K562 (cell line): Measurements from ENCODE around the gene CEP44. TPM values are rescaled to one million over a fixed set of nuclear protein-coding genes. Genes with fewer than 3 reads are reported as not detected.

Source experiments
- ATAC-seq: fragments of 200-7000 bp; cut with Tn5 transposase; 3 replicates; pipeline ENCODE4 v1.9.1; 2020; ENCODE audit warnings: moderate library complexity
- BruUV-seq: library from RNA; stranded (reverse); fragments of 400-500 nt; replicated peaks from 2 replicates; lab custom pipeline; 2021; lab: Mats Ljungman, UMichigan
- CTCF ChIA-PET: fragments of 300-600 bp; formaldehyde crosslinking; extraction: SDS; loops from one replicate; lab custom pipeline; 2021; ENCODE audit warnings: low intra/inter-chr PET ratio; lab: Yijun Ruan, JAX
- POLR2A ChIA-PET: fragments of 300-600, 350-650 bp; sonication (Branson Sonifier 250); formaldehyde crosslinking; extraction: SDS; loops from one replicate; lab custom pipeline; 2021; ENCODE audit warnings: antibody characterized with exemption, inconsistent platforms; lab: Yijun Ruan, JAX
- DNase-seq, 4 experiments: peaks; one replicate each; pipeline versions ENCODE4 v3.0.0 to v3.0.0-alpha.2; 2011 to 2018; ENCODE audit warnings: low spot score in 3 of 4, mixed read lengths in 3 of 4; ENCODE audit errors: extremely low read depth in 1 of 4
- FAIRE-seq: peaks from 2 replicates; lab custom pipeline; 2011; peaks lifted over from hg19 to GRCh38; lab: Jason Lieb, UNC
- H2AFZ ChIP-seq: 2 replicates; pipeline ENCODE4 v1.6.0; 2011; ENCODE audit warnings: low read depth, low read length, control low read depth, inconsistent platforms
- H3K27ac ChIP-seq: fragments of 200-600 bp; 3 replicates; pipeline ENCODE4 v1.8.0; 2011; ENCODE audit warnings: low read depth, mild to moderate bottlenecking, control low read depth, inconsistent platforms, low read length, moderate library complexity, mixed read lengths; ENCODE audit errors: extremely low read depth
- H3K27me3 ChIP-seq, 2 experiments: fragments of 300-600 bp in 1 of 2; 2 replicates in 1 of 2; 3 replicates in 1 of 2; pipeline versions ENCODE4 v1.6.0 to v1.8.0; 2011; ENCODE audit warnings: inconsistent platforms in 2 of 2, low read length in 2 of 2, mild to moderate bottlenecking in 1 of 2, mixed read lengths in 1 of 2, moderate library complexity in 1 of 2; ENCODE audit not compliant: control insufficient read depth in 2 of 2, insufficient read depth in 2 of 2
- H3K36me3 ChIP-seq: fragments of 300-600 bp; 3 replicates; pipeline ENCODE4 v1.8.0; 2011; ENCODE audit warnings: mild to moderate bottlenecking, low read length, inconsistent platforms; ENCODE audit not compliant: control insufficient read depth, insufficient read depth
- H3K4me1 ChIP-seq, 2 experiments: fragments of 200-600 bp in 1 of 2; replicated peaks in 1 of 2; 2 replicates in 1 of 2; 3 replicates in 1 of 2; pipeline versions ENCODE4 v1.5.1 to v1.8.0; 2011; ENCODE audit warnings: inconsistent platforms in 2 of 2, low read length in 2 of 2, mild to moderate bottlenecking in 1 of 2, mixed read lengths in 1 of 2, moderate library complexity in 1 of 2; ENCODE audit not compliant: control insufficient read depth in 2 of 2, insufficient read depth in 2 of 2
- H3K4me2 ChIP-seq: 2 replicates; pipeline ENCODE4 v1.6.1; 2011; ENCODE audit warnings: low read length, control low read depth, inconsistent platforms, mixed read lengths; ENCODE audit not compliant: insufficient read depth
- H3K4me3 ChIP-seq: fragments of 200-600 bp; sonication (generic), shearing (Covaris generic); 2 replicates; pipeline ENCODE4 v1.5.1; 2016; ENCODE audit warnings: control low read depth, inconsistent platforms
- H3K79me2 ChIP-seq: fragments of 200-600 bp; 3 replicates; pipeline ENCODE4 v1.8.0; 2011; ENCODE audit warnings: low read length, inconsistent platforms; ENCODE audit not compliant: control insufficient read depth, insufficient read depth
- H3K9ac ChIP-seq, 2 experiments: 2 replicates each; pipeline versions ENCODE4 v1.6.0 to v1.6.1; 2011; ENCODE audit warnings: low read depth in 2 of 2, low read length in 2 of 2, control low read depth in 1 of 2, inconsistent platforms in 1 of 2, mild to moderate bottlenecking in 1 of 2, mixed read lengths in 1 of 2; ENCODE audit not compliant: insufficient read depth in 1 of 2
- H3K9me1 ChIP-seq: one replicate; pipeline ENCODE4 v1.6.0; 2011; ENCODE audit warnings: inconsistent platforms, mild to moderate bottlenecking, low read length, moderate library complexity; ENCODE audit not compliant: control insufficient read depth, insufficient read depth
- H3K9me3 ChIP-seq: replicated peaks from 2 replicates; pipeline ENCODE4 v1.5.1; 2011; ENCODE audit warnings: low read depth, low read length, inconsistent platforms; ENCODE audit not compliant: control insufficient read depth, insufficient read depth
- H4K20me1 ChIP-seq: replicated peaks from 2 replicates; pipeline ENCODE4 v1.6.1; 2011; ENCODE audit warnings: low read length, inconsistent platforms, mixed read lengths; ENCODE audit not compliant: control insufficient read depth, insufficient read depth
- ARHGAP35 ChIP-seq: fragments of 450-650 bp; IDR thresholded peaks from 2 replicates; pipeline ENCODE4 v1.6.1; 2018; ENCODE audit not compliant: partially characterized antibody
- CAMTA2 ChIP-seq: fragments of 250-450 bp; sonication (Bioruptor Pico); conservative IDR thresholded peaks from 2 replicates; pipeline ENCODE4 v1.5.1; 2022
- FOXP1 ChIP-seq: sonication (generic); formaldehyde crosslinking; IDR thresholded peaks from 2 replicates; pipeline ENCODE4 v1.8.0; 2022; ENCODE audit warnings: mild to moderate bottlenecking, missing genetic modification reagents
- KAT7 ChIP-seq: sonication (generic); formaldehyde crosslinking; IDR thresholded peaks from 2 replicates; pipeline ENCODE4 v1.8.0; 2022; ENCODE audit warnings: missing genetic modification reagents, mild to moderate bottlenecking, borderline replicate concordance
- MEIS2 ChIP-seq: fragments of 450-650 bp; IDR thresholded peaks from 2 replicates; pipeline ENCODE4 v1.6.1; 2014; ENCODE audit warnings: mild to moderate bottlenecking; ENCODE audit not compliant: partially characterized antibody
- PKNOX1 ChIP-seq: fragments of 450-650 bp; IDR thresholded peaks from 2 replicates; pipeline ENCODE4 v1.6.1; 2016
- PRDM10 ChIP-seq: fragments of 450-650 bp; IDR thresholded peaks from 2 replicates; pipeline ENCODE4 v1.6.1; 2018; ENCODE audit not compliant: partially characterized antibody
- SLC30A9 ChIP-seq: fragments of 250-450 bp; sonication (Bioruptor Pico); IDR thresholded peaks from 2 replicates; pipeline ENCODE4 v1.8.0; 2022; ENCODE audit warnings: mild to moderate bottlenecking, moderate library complexity
- ZKSCAN1 ChIP-seq: fragments of 150-350 bp; IDR thresholded peaks from 2 replicates; pipeline ENCODE4 v1.6.1; 2016; ENCODE audit warnings: low read depth, low read length
- ZNF316 ChIP-seq: fragments of 450-650 bp; IDR thresholded peaks from 2 replicates; pipeline ENCODE4 v1.6.1; 2016
- WGBS: fragments of 100-300 bp; shearing (Covaris generic); methylation state at CpG from one replicate; pipeline ENCODE4 v1.1.6; 2016; ENCODE audit warnings: low coverage, mixed read lengths; ENCODE audit not compliant: insufficient coverage; ENCODE audit errors: missing lambda C conversion rate; 5-methylcytosine and 5-hydroxymethylcytosine counted together
- in situ Hi-C: fragments of 300-500 bp; cut with MboI; formaldehyde crosslinking; loops from 4 replicates; pipeline ENCODE4 v1.15.0; 2018; ENCODE audit warnings: inconsistent platforms, mixed read lengths
- intact Hi-C: fragments of 100-400 bp; cut with micrococcal nuclease; formaldehyde crosslinking; loops from 2 replicates; pipeline ENCODE4 v1.14.2; 2022
- polyA plus RNA-seq, 8 experiments: library from polyadenylated mRNA; depleted of rRNA in 4 of 8; stranded (reverse) in 5 of 8; unstranded in 3 of 8; fragments of >200 nt; fragmentation: Nextera tagmentation in 2 of 8; fragmentation: Illumina TruSeq in 1 of 8; extraction: Ambion mirVana in 2 of 8; extraction: Trizol in 1 of 8; gene quantifications; 2 replicates each; pipeline versions ENCODE4 v1.2.1 to v1.2.3, GENCODE V29; 2011 to 2014; ENCODE audit warnings: inconsistent platforms in 1 of 8, missing spikeins in 1 of 8
- total RNA-seq, 7 experiments: library from RNA; depleted of rRNA in 6 of 7; stranded (reverse); fragments of >200 nt in 6 of 7; fragmentation: Illumina TruSeq in 2 of 7; extraction: Trizol in 2 of 7; gene quantifications; 2 replicates each; pipeline versions ENCODE4 v1.2.1 to v1.2.3, GENCODE V29; 2011 to 2021; ENCODE audit warnings: low replicate concordance in 1 of 7
- TF ChIP-seq, protein P1 (sequence below), 2 experiments: IDR thresholded peaks in 1 of 2; conservative IDR thresholded peaks in 1 of 2; 2 replicates each; pipeline ENCODE4 v1.6.1; 2016; ENCODE audit warnings: low read depth in 2 of 2, mild to moderate bottlenecking in 1 of 2, missing compliant biosample characterization in 1 of 2, missing genetic modification characterization in 1 of 2, moderate library complexity in 1 of 2
- TF ChIP-seq, protein P2 (sequence below), 2 experiments: IDR thresholded peaks; 2 replicates each; pipeline ENCODE4 v1.6.1; 2011; ENCODE audit warnings: borderline replicate concordance in 1 of 2, control low read depth in 1 of 2, low read depth in 1 of 2, low read length in 1 of 2, mild to moderate bottlenecking in 1 of 2, mixed read lengths in 1 of 2, moderate library complexity in 1 of 2; ENCODE audit not compliant: insufficient read depth in 1 of 2, insufficient read length in 1 of 2, poor library complexity in 1 of 2, severe bottlenecking in 1 of 2; ENCODE audit errors: extremely low read depth in 1 of 2

Gene CEP44
- total and polyA plus RNA-seq, 9 of the 15 experiments (the other 6 are each of a cell fraction or from before 2014, with no cell fraction given), result 19.6 to 45.0 (median 24.4) TPM

DNA sequence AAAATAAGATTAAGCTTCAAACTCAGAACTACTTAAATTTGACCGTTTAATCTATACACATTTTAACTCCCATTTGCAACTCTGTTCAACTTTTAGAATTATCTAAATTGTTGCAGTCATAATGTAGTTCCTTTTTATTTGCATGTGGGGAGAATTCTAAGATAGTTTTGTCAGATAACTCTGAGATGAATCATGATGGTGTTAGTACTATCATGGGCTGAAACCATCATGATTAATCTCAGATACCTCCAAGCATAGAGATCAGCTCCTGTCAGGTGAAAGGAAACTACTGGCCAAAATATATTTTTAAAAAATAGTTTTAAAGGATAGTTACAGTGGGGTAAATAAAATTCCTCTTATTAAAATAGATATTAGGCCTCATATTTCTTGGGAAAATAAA is 39.3 kb upstream of the CEP44 start (continued):
- TF ChIP-seq KAT7 (CRISPR knock-in tag) (no peak), FOXP1 (no peak), ZKSCAN1 (no peak)

- no peak overlapping the region for H3K27ac ChIP-seq
- POLR2A ChIA-PET, result interaction anchor here (0.7 to 1.1 kb wide), 2 partner anchors 10 to 124 kb away, joined by 3 to 4 read pairs; no protein-coding TSS in a partner anchor
- DNase-seq (no peak), ATAC-seq (no peak), FAIRE-seq (peak; percentile 19)
- H3K79me2 ChIP-seq, result no peaks in the 10 kb centered on the region
- intact Hi-C loops (no loop called here), in situ Hi-C loops (no loop called here)
- H3K27me3 ChIP-seq, result no peaks in the 10 kb centered on the region
- 100% methylated on average over 1 of the region's 1 CpG for WGBS
- no peak overlapping the region for H2AFZ ChIP-seq
- no peak overlapping the region for H3K4me3 ChIP-seq
- CTCF ChIA-PET, result no interaction called here
- no TSS peak for BruUV-seq
- H3K4me1 ChIP-seq, result no peaks in the 10 kb centered on the region
- no peaks in the 10 kb centered on the region for H4K20me1 ChIP-seq
- no peak overlapping the region for H3K9ac ChIP-seq
- H3K36me3 ChIP-seq, result no peaks in the 10 kb centered on the region
- no peaks in the 10 kb centered on the region for H3K9me3 ChIP-seq
- no peak overlapping the region for H3K4me2 ChIP-seq
- no peaks in the 10 kb centered on the region for H3K9me1 ChIP-seq
- TF ChIP-seq PKNOX1 (peak; percentile 75), SLC30A9 (CRISPR knock-in tag) (no peak), ARHGAP35 (peak; percentile 13), ZNF316 (peak; percentile 34; the same call in 1 of the 2 replicates), PRDM10 (no peak), MEIS2 (peak; percentile 53), CAMTA2 (CRISPR knock-in tag) (no peak)
- TF ChIP-seq, protein P1, sequence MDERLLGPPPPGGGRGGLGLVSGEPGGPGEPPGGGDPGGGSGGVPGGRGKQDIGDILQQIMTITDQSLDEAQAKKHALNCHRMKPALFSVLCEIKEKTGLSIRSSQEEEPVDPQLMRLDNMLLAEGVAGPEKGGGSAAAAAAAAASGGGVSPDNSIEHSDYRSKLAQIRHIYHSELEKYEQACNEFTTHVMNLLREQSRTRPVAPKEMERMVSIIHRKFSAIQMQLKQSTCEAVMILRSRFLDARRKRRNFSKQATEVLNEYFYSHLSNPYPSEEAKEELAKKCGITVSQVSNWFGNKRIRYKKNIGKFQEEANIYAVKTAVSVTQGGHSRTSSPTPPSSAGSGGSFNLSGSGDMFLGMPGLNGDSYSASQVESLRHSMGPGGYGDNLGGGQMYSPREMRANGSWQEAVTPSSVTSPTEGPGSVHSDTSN (CRISPR knock-in tag; IDR thresholded peaks at IDR 0.05; ENCODE audit: low read depth), result no peak
- TF ChIP-seq, protein P1 (tag; conservative IDR thresholded peaks at IDR 0.05; ENCODE audit: low read depth), result peak; percentile 59
- TF ChIP-seq, protein P2, sequence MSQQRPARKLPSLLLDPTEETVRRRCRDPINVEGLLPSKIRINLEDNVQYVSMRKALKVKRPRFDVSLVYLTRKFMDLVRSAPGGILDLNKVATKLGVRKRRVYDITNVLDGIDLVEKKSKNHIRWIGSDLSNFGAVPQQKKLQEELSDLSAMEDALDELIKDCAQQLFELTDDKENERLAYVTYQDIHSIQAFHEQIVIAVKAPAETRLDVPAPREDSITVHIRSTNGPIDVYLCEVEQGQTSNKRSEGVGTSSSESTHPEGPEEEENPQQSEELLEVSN (IDR thresholded peaks at IDR 0.05; ENCODE audit: borderline replicate concordance in 1 of 2, extremely low read depth in 1 of 2, insufficient read depth in 1 of 2, insufficient read length in 1 of 2, low read depth in 1 of 2, low read length in 1 of 2, poor library complexity in 1 of 2, severe bottlenecking in 1 of 2), result no peak
Measured at GRCh38 chr4:174245714-174246113, 38.0 kb upstream of the CEP44 start.
